ENCODE results near the gene MRPL37. TPM values are rescaled to one million over a fixed set of nuclear protein-coding genes. Genes with fewer than 3 reads are reported as not detected.

MRPL37 gene
- total and polyA plus RNA-seq, 2 of the 8 experiments (the other 6 are each of a cell fraction or from before 2014, with no cell fraction given): 45.5 to 126 TPM

DNA sequence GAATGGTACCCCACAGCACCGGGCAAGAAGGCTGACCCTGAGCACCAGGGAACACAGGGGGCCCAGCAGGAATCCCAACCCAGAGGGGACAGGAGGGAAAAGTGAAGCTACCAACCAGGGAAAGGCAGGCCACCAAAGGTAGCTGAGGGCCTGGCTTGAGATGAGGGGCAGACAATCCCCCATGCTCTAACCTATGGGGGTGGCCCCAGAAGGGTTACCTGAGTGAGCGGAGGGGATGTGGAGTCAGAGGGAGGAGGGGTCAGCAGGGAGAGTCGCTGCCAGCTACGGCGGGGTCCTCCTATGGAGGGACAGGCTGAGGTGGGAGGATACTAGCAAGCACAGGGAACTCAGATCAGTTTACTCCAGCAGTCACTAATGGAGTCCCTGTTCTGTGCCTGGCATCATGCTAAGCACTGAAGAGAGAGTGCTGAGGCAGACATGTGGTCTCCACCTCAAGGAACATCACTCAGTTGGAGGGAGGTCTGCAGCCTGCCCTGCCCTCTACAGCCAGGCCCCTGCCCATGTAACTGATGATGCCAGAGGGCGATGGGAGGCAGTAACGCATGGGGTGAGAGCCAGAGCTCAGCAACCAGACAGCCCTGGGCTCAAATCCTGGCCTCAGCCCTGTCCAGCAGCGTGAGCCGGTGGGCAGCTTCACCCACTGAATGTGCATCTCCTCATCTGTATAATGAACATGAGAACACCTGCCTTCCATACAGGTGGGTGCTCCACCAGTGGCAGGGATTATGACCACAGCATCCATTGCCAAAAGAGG is 21.5 kb upstream of the MRPL37 start:
- H2BK5ac ChIP-seq (ENCODE audit: low read depth, low read length): no peak overlapping the region
- POLR2A ChIA-PET (ENCODE audit: partially characterized antibody): interaction anchor here (1.7 kb wide), 1 partner anchor 218 kb away, joined by 4 read pairs; no protein-coding TSS in a partner anchor
- H3K9me3 ChIP-seq (ENCODE audit: insufficient read depth in 2 of 2, low read depth in 1 of 2, low read length in 1 of 2): no peaks in the 10 kb centered on the region
- H2BK20ac ChIP-seq (ENCODE audit: low read length): no peak overlapping the region
- H3K23ac ChIP-seq (ENCODE audit: insufficient read length): no peak overlapping the region
- 83% methylated on average over 9 of the region's 9 CpGs; no CpG with 5 or more reads in 1 of the 2 experiments for WGBS, 2 experiments (ENCODE audit: extremely low coverage in 1 of 2, insufficient coverage in 1 of 2, insufficient read length in 1 of 2, insufficient replicate concordance in 2 of 2, low coverage in 1 of 2, low lambda C conversion rate in 2 of 2, missing lambda C conversion rate in 1 of 2)
- H3K56ac ChIP-seq (replicated peaks; ENCODE audit: insufficient read length, low read depth, low read length): no peak overlapping the region
- no peak overlapping the region for H2BK120ac ChIP-seq (replicated peaks; ENCODE audit: low read depth, low read length)
- no peak overlapping the region for H4K8ac ChIP-seq (ENCODE audit: extremely low read depth, insufficient read depth, low read length)
- no peaks in the 10 kb centered on the region for H3K4me1 ChIP-seq (replicated peaks in 1 of 4; ENCODE audit: control insufficient read depth in 3 of 4, insufficient read depth in 4 of 4, low read length in 3 of 4)
- no peak overlapping the region for H3K14ac ChIP-seq (ENCODE audit: insufficient read length)
- DNase-seq (ENCODE audit: low read depth in 1 of 2, low spot score in 2 of 2) (no peak), FAIRE-seq (no peak)
- H3K4ac ChIP-seq (replicated peaks; ENCODE audit: insufficient read length, low read depth, low read length): no peak overlapping the region
- H3K4me2 ChIP-seq (ENCODE audit: insufficient read depth in 1 of 2, low read depth in 2 of 2, low read length in 2 of 2): no peak overlapping the region
- CTCF ChIA-PET (ENCODE audit: partially characterized antibody): interaction anchor here (0.6 to 6.5 kb wide), 9 partner anchors 10 to 670 kb away, joined by 3 to 55 read pairs (median 4); no protein-coding TSS in a partner anchor
- H3K79me1 ChIP-seq (ENCODE audit: low read depth, low read length): no peaks in the 10 kb centered on the region
- H3K4me3 ChIP-seq (ENCODE audit: extremely low read depth in 1 of 4, insufficient read depth in 2 of 4, low read depth in 3 of 4, low read length in 4 of 4): no peak overlapping the region
- H3K23me2 ChIP-seq (ENCODE audit: low read depth, low read length): no peaks in the 10 kb centered on the region
- H3K27ac ChIP-seq (ENCODE audit: low read depth, low read length): no peak overlapping the region
- H3K9ac ChIP-seq (replicated peaks in 1 of 4; ENCODE audit: extremely low read depth in 1 of 4, low read depth in 3 of 4, low read length in 3 of 4): no peak overlapping the region
- no peak overlapping the region for H2BK15ac ChIP-seq (ENCODE audit: low read length)
- H2BK12ac ChIP-seq (ENCODE audit: low read depth, low read length): no peak overlapping the region
- H4K5ac ChIP-seq (ENCODE audit: insufficient read length, low read depth, low read length): no peak overlapping the region
- no peaks in the 10 kb centered on the region for H3K27me3 ChIP-seq (replicated peaks in 1 of 4; ENCODE audit: control insufficient read depth in 3 of 4, extremely low read depth in 1 of 4, insufficient read depth in 3 of 4, low read length in 3 of 4)
- H3K79me2 ChIP-seq (ENCODE audit: control insufficient read depth in 1 of 2, insufficient read depth in 2 of 2, low read length in 2 of 2): no peaks in the 10 kb centered on the region
- no peak overlapping the region for H3K18ac ChIP-seq (ENCODE audit: extremely low read depth, low read length)
- no peaks in the 10 kb centered on the region for H3K36me3 ChIP-seq (ENCODE audit: control insufficient read depth in 2 of 4, insufficient read depth in 4 of 4, low read length in 3 of 4)
- no peak overlapping the region for H4K91ac ChIP-seq (replicated peaks; ENCODE audit: insufficient read length, low read length)
- H2AK5ac ChIP-seq (ENCODE audit: low read depth, low read length): 0 out of 2 replicates have a peak overlapping the region, but pooled peaks have one; percentile 39
- no peak overlapping the region for H2AFZ ChIP-seq (ENCODE audit: low read length)
- H4K20me1 ChIP-seq (replicated peaks in 1 of 2; ENCODE audit: control insufficient read depth in 1 of 2, insufficient read depth in 2 of 2, low read length in 2 of 2): peaks cover 0 to 5% of the 10 kb centered on the region in 2 experiments
- no peak for TF ChIP-seq FOSL1 (IDR thresholded peaks at IDR 0.05; ENCODE audit: insufficient read depth, low read depth, low read length)
- TF ChIP-seq JUND (IDR thresholded peaks at IDR 0.05; ENCODE audit: low read length): no peak
- TF ChIP-seq, protein P1, sequence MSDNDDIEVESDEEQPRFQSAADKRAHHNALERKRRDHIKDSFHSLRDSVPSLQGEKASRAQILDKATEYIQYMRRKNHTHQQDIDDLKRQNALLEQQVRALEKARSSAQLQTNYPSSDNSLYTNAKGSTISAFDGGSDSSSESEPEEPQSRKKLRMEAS (IDR thresholded peaks at IDR 0.05): no peak
- no peak for TF ChIP-seq HDAC2 (IDR thresholded peaks at IDR 0.05; ENCODE audit: borderline replicate concordance in 1 of 2, low read depth in 2 of 2, low read length in 2 of 2)
- TF ChIP-seq POU5F1 (IDR thresholded peaks at IDR 0.05; ENCODE audit: low read depth, low read length): no peak
- no peak for TF ChIP-seq MAFK (IDR thresholded peaks at IDR 0.05; ENCODE audit: low read depth, low read length)
- TF ChIP-seq RAD21 (IDR thresholded peaks at IDR 0.05 in 1 of 2, conservative IDR thresholded peaks at IDR 0.05 in 1 of 2; ENCODE audit: low read depth in 2 of 2, low read length in 2 of 2): no peak
- TF ChIP-seq SRF (IDR thresholded peaks at IDR 0.05; ENCODE audit: low read depth, low read length): no peak
- no peak for TF ChIP-seq SP2 (IDR thresholded peaks at IDR 0.05; ENCODE audit: low read length)
- TF ChIP-seq TBP (IDR thresholded peaks at IDR 0.05; ENCODE audit: low read depth, low read length): no peak
- no peak for TF ChIP-seq CHD2 (IDR thresholded peaks at IDR 0.05; ENCODE audit: low read length)
- TF ChIP-seq TAF1 (IDR thresholded peaks at IDR 0.05; ENCODE audit: low read depth, low read length): no peak

Measured in H1 (cell line).